Loucy (cell line): ENCODE data around the gene GAS7.

Experiments
- H2AFZ ChIP-seq: fragments of 200-600 bp; sonication (generic); 2 replicates; pipeline ENCODE4 v1.6.0; 2016; ENCODE audit warnings: antibody characterized with exemption, mild to moderate bottlenecking, low read length, moderate library complexity
- H3F3A ChIP-seq: fragments of 200-600 bp; 2 replicates; pipeline ENCODE4 v1.6.0; 2016; ENCODE audit warnings: antibody characterized with exemption, low read depth, mild to moderate bottlenecking
- H3K27me3 ChIP-seq: fragments of 200-600 bp; sonication (generic); 2 replicates; pipeline ENCODE4 v1.6.1; 2014; ENCODE audit warnings: low read length, mild to moderate bottlenecking; ENCODE audit not compliant: insufficient read depth, poor library complexity, severe bottlenecking
- H3K36me3 ChIP-seq: fragments of 200-600 bp; sonication (generic); 2 replicates; pipeline ENCODE4 v1.6.1; 2016; ENCODE audit warnings: low read length; ENCODE audit not compliant: insufficient read depth
- H3K4me1 ChIP-seq: fragments of 200-600 bp; sonication (generic); 2 replicates; pipeline ENCODE4 v1.5.1; 2014; ENCODE audit warnings: low read length, mild to moderate bottlenecking; ENCODE audit not compliant: insufficient read depth, poor library complexity, severe bottlenecking
- H3K4me2 ChIP-seq: fragments of 200-600 bp; sonication (generic); 2 replicates; pipeline ENCODE4 v1.6.0; 2014; ENCODE audit warnings: antibody characterized with exemption, low read length, low read depth, mild to moderate bottlenecking; ENCODE audit not compliant: poor library complexity, severe bottlenecking
- H3K4me3 ChIP-seq: fragments of 200-600 bp; sonication (generic); 2 replicates; pipeline ENCODE4 v1.5.1; 2014; ENCODE audit warnings: low read length, mild to moderate bottlenecking, mixed read lengths; ENCODE audit not compliant: poor library complexity, severe bottlenecking
- H3K79me2 ChIP-seq: fragments of 200-600 bp; sonication (generic); 2 replicates; pipeline ENCODE4 v1.6.1; 2014; ENCODE audit warnings: low read length; ENCODE audit not compliant: insufficient read depth
- H3K9ac ChIP-seq: fragments of 200-600 bp; sonication (generic); 2 replicates; pipeline ENCODE4 v1.6.0; 2014; ENCODE audit warnings: mild to moderate bottlenecking, low read depth, low read length, moderate library complexity; ENCODE audit not compliant: poor library complexity, severe bottlenecking
- H3K9me2 ChIP-seq: fragments of 200-600 bp; sonication (generic); replicated peaks from 2 replicates; pipeline ENCODE4 v1.6.1; 2016; ENCODE audit warnings: low read depth, low read length, mixed read lengths
- H3K9me3 ChIP-seq: fragments of 200-600 bp; sonication (generic); 2 replicates; pipeline ENCODE4 v1.6.1; 2014; ENCODE audit warnings: mild to moderate bottlenecking, antibody characterized with exemption, low read length, low read depth; ENCODE audit not compliant: insufficient read depth
- H4K20me1 ChIP-seq: fragments of 200-600 bp; sonication (generic); 2 replicates; pipeline ENCODE4 v1.6.0; 2014; ENCODE audit warnings: antibody characterized with exemption, low read length, mild to moderate bottlenecking; ENCODE audit not compliant: insufficient read depth, poor library complexity, severe bottlenecking
- CTCF ChIP-seq: fragments of 200-600 bp; sonication (generic); conservative IDR thresholded peaks from 2 replicates; pipeline ENCODE4 v1.5.1; 2014; ENCODE audit warnings: mild to moderate bottlenecking, antibody characterized with exemption, low read length
- EZH2phosphoT487 ChIP-seq: fragments of 200-600 bp; IDR thresholded peaks from 2 replicates; pipeline ENCODE4 v1.6.1; 2018; ENCODE audit warnings: antibody characterized with exemption, mild to moderate bottlenecking, moderate library complexity, borderline replicate concordance

Gene GAS7

GRCh38 chr17:10170233-10170632, 28.2 kb downstream of the GAS7 start:
- Histone ChIP-seq H3K4me1 (peaks cover 33% of the 10 kb centered on the region), H4K20me1 (no peaks in the 10 kb centered on the region), H2AFZ (no peak overlapping the region), H3K36me3 (no peaks in the 10 kb centered on the region), H3K9me3 (no peaks in the 10 kb centered on the region), H3K27me3 (no peaks in the 10 kb centered on the region), H3K9me2 (no peaks in the 10 kb centered on the region), H3K79me2 (peaks cover 92% of the 10 kb centered on the region), H3K4me3 (no peak overlapping the region), H3K9ac (peak overlapping the region; percentile 53), H3F3A (no peaks in the 10 kb centered on the region), H3K4me2 (no peak overlapping the region)
- TF ChIP-seq EZH2phosphoT487 (no peak), CTCF (no peak)

GRCh38 chr17:10169290-10169689, 29.1 kb downstream of the GAS7 start:
- Histone ChIP-seq H3K4me2 (no peak overlapping the region), H3K79me2 (peaks cover 92% of the 10 kb centered on the region), H2AFZ (no peak overlapping the region), H3K36me3 (no peaks in the 10 kb centered on the region), H4K20me1 (no peaks in the 10 kb centered on the region), H3K4me3 (no peak overlapping the region), H3F3A (no peaks in the 10 kb centered on the region), H3K4me1 (peaks cover 33% of the 10 kb centered on the region), H3K27me3 (no peaks in the 10 kb centered on the region), H3K9ac (no peak overlapping the region), H3K9me3 (no peaks in the 10 kb centered on the region), H3K9me2 (no peaks in the 10 kb centered on the region)
- TF ChIP-seq CTCF (no peak), EZH2phosphoT487 (no peak)

- Histone ChIP-seq H3K4me1 (peaks cover 27% of the 10 kb centered on the region), H3K9me3 (no peaks in the 10 kb centered on the region), H3K36me3 (peaks cover under 1% of the 10 kb centered on the region; the same call in 1 of the 2 replicates), H4K20me1 (no peaks in the 10 kb centered on the region), H3K27me3 (no peaks in the 10 kb centered on the region), H3K9me2 (no peaks in the 10 kb centered on the region), H3K79me2 (peaks cover 85% of the 10 kb centered on the region), H3K9ac (no peak overlapping the region), H2AFZ (no peak overlapping the region), H3F3A (no peaks in the 10 kb centered on the region), H3K4me3 (no peak overlapping the region), H3K4me2 (no peak overlapping the region)
- TF ChIP-seq EZH2phosphoT487 (no peak), CTCF (no peak)
These were observed 32.0 kb downstream of the GAS7 start for GRCh38 chr17:10166176-10166935.
